ENCODE results near the gene GRAMD4.

GRAMD4 gene

DNA sequence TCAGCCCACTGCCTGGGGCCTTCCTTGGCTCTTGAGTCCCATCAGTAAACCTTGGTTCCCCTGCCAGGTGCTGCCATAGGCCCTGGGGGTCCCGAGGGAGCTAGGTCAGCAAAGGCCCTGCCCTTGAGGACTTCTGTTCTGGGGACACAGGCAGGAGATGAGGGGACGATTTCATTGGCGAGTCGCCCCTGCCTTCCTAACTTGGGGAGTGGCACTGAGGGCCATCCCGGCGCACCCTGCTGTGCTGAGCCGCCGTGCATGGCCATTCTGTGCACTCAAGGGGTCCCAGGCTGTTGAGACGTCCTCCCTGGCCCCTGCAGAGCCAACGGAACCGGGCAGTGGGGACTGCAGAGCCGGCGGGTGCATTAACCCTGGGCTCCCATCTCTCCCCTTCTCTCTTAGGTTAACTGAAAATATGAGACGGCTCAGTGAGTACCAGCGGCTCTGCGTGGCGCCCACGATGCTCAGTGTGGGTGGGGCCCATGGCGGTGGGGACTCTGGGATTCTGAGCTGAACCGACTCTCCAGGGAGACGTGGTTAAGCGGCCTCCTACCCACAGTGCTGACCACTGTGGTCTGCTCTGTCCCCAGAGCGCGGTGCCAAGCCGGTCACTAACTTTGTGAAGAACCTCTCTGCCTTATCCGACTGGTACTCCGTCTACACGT lies 43.4 kb downstream of the GRAMD4 start:
- Histone ChIP-seq H3K27me3 (replicated peaks) (no peaks in the 10 kb centered on the region), H3K27ac (no peak overlapping the region), H3K4me3 (ENCODE audit: low read depth, low read length) (no peak overlapping the region), H3K36me3 (replicated peaks) (no peaks in the 10 kb centered on the region)
- TF ChIP-seq, protein P1, sequence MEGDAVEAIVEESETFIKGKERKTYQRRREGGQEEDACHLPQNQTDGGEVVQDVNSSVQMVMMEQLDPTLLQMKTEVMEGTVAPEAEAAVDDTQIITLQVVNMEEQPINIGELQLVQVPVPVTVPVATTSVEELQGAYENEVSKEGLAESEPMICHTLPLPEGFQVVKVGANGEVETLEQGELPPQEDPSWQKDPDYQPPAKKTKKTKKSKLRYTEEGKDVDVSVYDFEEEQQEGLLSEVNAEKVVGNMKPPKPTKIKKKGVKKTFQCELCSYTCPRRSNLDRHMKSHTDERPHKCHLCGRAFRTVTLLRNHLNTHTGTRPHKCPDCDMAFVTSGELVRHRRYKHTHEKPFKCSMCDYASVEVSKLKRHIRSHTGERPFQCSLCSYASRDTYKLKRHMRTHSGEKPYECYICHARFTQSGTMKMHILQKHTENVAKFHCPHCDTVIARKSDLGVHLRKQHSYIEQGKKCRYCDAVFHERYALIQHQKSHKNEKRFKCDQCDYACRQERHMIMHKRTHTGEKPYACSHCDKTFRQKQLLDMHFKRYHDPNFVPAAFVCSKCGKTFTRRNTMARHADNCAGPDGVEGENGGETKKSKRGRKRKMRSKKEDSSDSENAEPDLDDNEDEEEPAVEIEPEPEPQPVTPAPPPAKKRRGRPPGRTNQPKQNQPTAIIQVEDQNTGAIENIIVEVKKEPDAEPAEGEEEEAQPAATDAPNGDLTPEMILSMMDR (IDR thresholded peaks at IDR 0.05; ENCODE audit: low read depth, low read length, missing control alignments), result no peak
- no peak for DNase-seq
- in situ Hi-C loops (cut with HindIII; ENCODE audit: low pct_ligation_motif_present, low sequenced_read_pairs), result no loop called here

DNA sequence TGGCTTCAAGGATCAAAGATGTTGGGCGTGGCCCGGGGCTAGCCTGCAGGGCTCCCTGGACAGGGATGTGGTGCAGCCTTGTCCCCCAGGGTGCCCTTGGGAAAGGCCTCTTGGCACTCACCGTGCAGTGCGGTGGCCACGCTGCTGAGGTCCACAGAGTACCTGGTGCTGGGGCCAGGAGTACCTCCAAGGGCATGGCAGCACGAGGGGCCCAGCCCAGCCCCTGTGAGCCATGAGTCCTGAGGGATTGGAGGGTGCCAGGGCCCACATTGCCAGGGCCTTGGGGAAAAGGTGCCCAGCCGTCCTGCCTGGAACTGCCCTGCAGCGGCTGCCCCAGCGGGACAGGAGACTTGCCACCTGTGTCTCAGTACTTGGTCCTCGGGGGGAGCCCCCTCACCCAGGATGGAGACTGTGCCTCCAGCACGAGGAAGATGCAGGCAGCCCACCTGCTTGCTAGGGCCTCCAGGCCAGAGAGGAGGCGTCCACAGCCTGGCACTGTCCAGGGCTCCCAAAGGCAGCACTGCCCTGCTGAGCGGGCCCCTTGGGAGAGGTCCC lies 44.2 kb downstream of the GRAMD4 start:
- TF ChIP-seq, protein P1 (IDR thresholded peaks at IDR 0.05; ENCODE audit: low read depth, low read length, missing control alignments), result no peak
- H3K4me3 ChIP-seq (ENCODE audit: low read depth, low read length), result no peak overlapping the region
- H3K36me3 ChIP-seq (replicated peaks), result no peaks in the 10 kb centered on the region
- no peaks in the 10 kb centered on the region for H3K27me3 ChIP-seq (replicated peaks)
- in situ Hi-C loops (cut with HindIII; ENCODE audit: low pct_ligation_motif_present, low sequenced_read_pairs), result no loop called here
- H3K27ac ChIP-seq, result no peak overlapping the region
- DNase-seq, result no peak

DNA sequence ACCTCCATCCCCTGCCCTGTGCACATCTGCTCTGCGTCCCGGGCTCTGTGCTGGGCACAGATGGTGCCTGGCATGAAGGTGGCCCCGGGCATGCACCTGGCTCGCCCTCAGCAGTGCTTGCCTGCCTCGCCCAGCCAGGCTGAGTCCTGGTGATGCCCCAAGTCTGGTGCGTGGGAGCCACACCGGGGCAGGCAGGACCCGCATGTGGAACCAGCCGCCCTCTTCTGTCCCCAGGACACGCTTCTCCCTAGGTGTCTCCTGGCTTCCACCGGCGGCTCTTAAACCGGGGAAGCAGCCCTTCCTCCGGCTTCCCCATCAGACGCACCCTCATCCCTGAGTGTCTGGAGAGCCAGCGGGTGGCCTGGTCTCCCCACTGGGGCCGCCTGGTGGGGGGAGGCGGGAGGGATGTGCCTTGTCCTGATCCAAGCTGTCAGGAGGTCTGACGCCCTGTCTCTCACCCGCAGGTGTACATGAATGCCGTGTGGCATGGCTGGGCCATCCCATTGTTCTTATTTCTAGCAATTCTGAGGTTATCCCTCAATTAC lies 45.0 kb downstream of the GRAMD4 start:
- no peaks in the 10 kb centered on the region for H3K27me3 ChIP-seq (replicated peaks)
- no peak overlapping the region for H3K27ac ChIP-seq
- TF ChIP-seq, protein P1 (IDR thresholded peaks at IDR 0.05; ENCODE audit: low read depth, low read length, missing control alignments), result no peak
- in situ Hi-C loops (cut with HindIII; ENCODE audit: low pct_ligation_motif_present, low sequenced_read_pairs), result no loop called here
- DNase-seq, result no peak
- no peak overlapping the region for H3K4me3 ChIP-seq (ENCODE audit: low read depth, low read length)
- H3K36me3 ChIP-seq (replicated peaks), result no peaks in the 10 kb centered on the region

DNA sequence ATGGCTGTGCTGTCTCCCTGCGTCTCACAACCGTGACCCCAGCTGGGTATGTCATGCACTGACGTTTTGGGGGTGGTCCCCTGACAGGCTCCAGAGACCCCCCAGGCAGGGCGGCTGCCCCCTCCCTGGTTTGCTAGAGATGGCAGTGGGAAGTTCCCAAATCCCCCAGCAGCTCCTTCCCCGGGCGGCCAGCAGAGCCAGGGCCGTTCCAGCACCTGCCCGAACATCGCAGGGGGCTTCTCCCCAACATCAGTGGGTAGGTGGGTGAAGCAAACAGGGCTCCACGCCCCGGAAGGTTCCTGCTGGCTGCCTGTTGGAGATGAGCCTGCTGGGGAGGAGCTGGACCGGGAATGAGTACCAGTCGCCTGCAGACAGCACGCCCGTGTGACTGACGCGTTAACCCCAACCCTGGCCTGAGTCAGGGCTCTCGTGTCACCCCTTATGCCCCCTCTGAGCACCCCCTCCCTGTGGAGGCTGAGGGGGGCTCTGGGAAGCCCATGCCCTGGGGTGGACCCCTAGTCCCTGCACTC lies 45.6 kb downstream of the GRAMD4 start:
- in situ Hi-C loops (cut with HindIII; ENCODE audit: low pct_ligation_motif_present, low sequenced_read_pairs), result no loop called here
- TF ChIP-seq, protein P1 (IDR thresholded peaks at IDR 0.05; ENCODE audit: low read depth, low read length, missing control alignments), result no peak
- Histone ChIP-seq H3K36me3 (replicated peaks) (no peaks in the 10 kb centered on the region), H3K27me3 (replicated peaks) (no peaks in the 10 kb centered on the region), H3K4me3 (ENCODE audit: low read depth, low read length) (no peak overlapping the region), H3K27ac (no peak overlapping the region)
- DNase-seq, result no peak

DNA sequence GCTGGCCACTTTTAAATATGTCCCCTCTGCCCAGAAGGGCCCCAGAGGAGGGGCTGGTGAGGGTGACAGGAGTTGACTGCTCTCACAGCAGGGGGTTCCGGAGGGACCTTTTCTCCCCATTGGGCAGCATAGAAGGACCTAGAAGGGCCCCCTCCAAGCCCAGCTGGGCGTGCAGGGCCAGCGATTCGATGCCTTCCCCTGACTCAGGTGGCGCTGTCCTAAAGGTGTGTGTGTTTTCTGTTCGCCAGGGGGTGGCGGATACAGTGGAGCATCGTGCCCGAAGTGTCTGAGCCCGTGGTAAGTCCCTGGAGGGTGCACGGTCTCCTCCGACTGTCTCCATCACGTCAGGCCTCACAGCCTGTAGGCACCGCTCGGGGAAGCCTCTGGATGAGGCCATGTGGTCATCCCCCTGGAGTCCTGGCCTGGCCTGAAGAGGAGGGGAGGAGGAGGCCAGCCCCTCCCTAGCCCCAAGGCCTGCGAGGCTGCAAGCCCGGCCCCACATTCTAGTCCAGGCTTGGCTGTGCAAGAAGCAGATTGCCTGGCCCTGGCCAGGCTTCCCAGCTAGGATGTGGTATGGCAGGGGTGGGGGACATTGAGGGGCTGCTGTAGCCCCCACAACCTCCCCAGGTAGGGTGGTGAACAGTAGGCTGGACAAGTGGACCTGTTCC lies 46.5 kb downstream of the GRAMD4 start:
- no peaks in the 10 kb centered on the region for H3K36me3 ChIP-seq (replicated peaks)
- TF ChIP-seq, protein P1 (IDR thresholded peaks at IDR 0.05; ENCODE audit: low read depth, low read length, missing control alignments), result no peak
- DNase-seq, result no peak
- H3K4me3 ChIP-seq (ENCODE audit: low read depth, low read length), result no peak overlapping the region
- no peak overlapping the region for H3K27ac ChIP-seq
- no peaks in the 10 kb centered on the region for H3K27me3 ChIP-seq (replicated peaks)
- in situ Hi-C loops (cut with HindIII; ENCODE audit: low pct_ligation_motif_present, low sequenced_read_pairs), result no loop called here

Measured in brain microvascular endothelial cell (primary cell).